ENCODE results near the gene RRP36.

Gene RRP36

DNA sequence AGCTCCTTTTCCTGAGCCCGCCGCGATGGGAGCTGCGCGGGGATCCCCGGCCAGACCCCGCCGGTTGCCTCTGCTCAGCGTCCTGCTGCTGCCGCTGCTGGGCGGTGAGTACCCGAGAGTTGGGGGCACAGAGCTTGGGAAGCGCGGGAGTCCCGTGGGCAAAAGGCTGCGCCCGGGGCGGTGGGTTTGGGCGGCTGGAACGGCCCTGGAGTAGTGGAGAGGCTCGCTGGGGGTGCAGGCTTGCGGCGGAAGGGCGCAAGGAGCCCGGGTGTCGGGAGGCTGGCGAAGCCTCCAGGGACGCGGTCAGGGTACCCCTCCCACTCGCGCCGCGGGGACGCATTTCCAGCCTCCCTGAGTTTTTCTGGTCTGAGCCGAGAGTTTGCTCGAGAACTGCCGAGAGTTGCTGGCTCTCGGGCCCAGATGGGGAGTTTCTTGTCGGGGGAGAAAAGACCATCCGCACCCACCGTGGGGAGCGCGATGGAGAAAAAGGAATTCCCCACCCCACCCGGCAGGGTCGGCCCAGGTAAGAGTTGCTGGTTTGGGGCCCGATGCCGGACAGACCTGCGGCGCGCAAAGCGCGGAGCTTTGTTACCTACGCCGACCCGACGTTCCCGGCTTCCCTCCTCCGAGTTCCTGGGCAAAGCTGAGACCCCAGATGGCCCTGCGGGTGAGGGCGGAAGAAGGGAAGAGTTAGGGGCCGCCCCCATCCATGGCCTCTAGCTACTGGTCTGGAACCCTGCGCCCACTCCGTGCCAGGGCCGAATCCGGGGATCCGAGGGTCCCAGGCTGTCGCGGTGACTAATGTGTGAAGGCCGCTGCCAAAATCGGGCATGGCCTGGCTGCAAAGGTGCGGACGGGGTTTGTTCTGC is 55.3 kb downstream of the RRP36 start:
- TF ChIP-seq, protein P1, sequence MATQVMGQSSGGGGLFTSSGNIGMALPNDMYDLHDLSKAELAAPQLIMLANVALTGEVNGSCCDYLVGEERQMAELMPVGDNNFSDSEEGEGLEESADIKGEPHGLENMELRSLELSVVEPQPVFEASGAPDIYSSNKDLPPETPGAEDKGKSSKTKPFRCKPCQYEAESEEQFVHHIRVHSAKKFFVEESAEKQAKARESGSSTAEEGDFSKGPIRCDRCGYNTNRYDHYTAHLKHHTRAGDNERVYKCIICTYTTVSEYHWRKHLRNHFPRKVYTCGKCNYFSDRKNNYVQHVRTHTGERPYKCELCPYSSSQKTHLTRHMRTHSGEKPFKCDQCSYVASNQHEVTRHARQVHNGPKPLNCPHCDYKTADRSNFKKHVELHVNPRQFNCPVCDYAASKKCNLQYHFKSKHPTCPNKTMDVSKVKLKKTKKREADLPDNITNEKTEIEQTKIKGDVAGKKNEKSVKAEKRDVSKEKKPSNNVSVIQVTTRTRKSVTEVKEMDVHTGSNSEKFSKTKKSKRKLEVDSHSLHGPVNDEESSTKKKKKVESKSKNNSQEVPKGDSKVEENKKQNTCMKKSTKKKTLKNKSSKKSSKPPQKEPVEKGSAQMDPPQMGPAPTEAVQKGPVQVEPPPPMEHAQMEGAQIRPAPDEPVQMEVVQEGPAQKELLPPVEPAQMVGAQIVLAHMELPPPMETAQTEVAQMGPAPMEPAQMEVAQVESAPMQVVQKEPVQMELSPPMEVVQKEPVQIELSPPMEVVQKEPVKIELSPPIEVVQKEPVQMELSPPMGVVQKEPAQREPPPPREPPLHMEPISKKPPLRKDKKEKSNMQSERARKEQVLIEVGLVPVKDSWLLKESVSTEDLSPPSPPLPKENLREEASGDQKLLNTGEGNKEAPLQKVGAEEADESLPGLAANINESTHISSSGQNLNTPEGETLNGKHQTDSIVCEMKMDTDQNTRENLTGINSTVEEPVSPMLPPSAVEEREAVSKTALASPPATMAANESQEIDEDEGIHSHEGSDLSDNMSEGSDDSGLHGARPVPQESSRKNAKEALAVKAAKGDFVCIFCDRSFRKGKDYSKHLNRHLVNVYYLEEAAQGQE (IDR thresholded peaks at IDR 0.05; ENCODE audit: insufficient read depth in 1 of 2, low read depth in 2 of 2, low read length in 2 of 2), result no peak
- TF ChIP-seq SIN3A (IDR thresholded peaks at IDR 0.05; ENCODE audit: borderline replicate concordance, insufficient read depth, low read length), result no peak
- no peak for TF ChIP-seq POLR2AphosphoS5 (IDR thresholded peaks at IDR 0.05; ENCODE audit: low read depth, low read length)
- TF ChIP-seq FOXP2 (optimal IDR thresholded peaks at IDR 0.05; ENCODE audit: borderline replicate concordance, extremely low read depth, extremely low read length, insufficient read depth), result no peak

- TF ChIP-seq SIN3A (IDR thresholded peaks at IDR 0.05; ENCODE audit: borderline replicate concordance, insufficient read depth, low read length) (no peak), FOXP2 (optimal IDR thresholded peaks at IDR 0.05; ENCODE audit: borderline replicate concordance, extremely low read depth, extremely low read length, insufficient read depth) (no peak), POLR2AphosphoS5 (IDR thresholded peaks at IDR 0.05; ENCODE audit: low read depth, low read length) (no peak), TAF1 (IDR thresholded peaks at IDR 0.05; ENCODE audit: borderline replicate concordance, insufficient read depth, low read length) (no peak)
- TF ChIP-seq, protein P1 (IDR thresholded peaks at IDR 0.05; ENCODE audit: insufficient read depth in 1 of 2, low read depth in 2 of 2, low read length in 2 of 2), result no peak
Measured at GRCh38 chr6:43077333-43077809, 55.9 kb downstream of the RRP36 start.

- no peak for TF ChIP-seq POLR2AphosphoS5 (IDR thresholded peaks at IDR 0.05; ENCODE audit: low read depth, low read length)
- no peak for TF ChIP-seq SIN3A (IDR thresholded peaks at IDR 0.05; ENCODE audit: borderline replicate concordance, insufficient read depth, low read length)
- no peak for TF ChIP-seq FOXP2 (optimal IDR thresholded peaks at IDR 0.05; ENCODE audit: borderline replicate concordance, extremely low read depth, extremely low read length, insufficient read depth)
- TF ChIP-seq, protein P1 (IDR thresholded peaks at IDR 0.05; ENCODE audit: insufficient read depth in 1 of 2, low read depth in 2 of 2, low read length in 2 of 2), result no peak
- TF ChIP-seq TAF1 (IDR thresholded peaks at IDR 0.05; ENCODE audit: borderline replicate concordance, insufficient read depth, low read length), result no peak
Measured at GRCh38 chr6:43077981-43078511, 56.6 kb downstream of the RRP36 start.

DNA sequence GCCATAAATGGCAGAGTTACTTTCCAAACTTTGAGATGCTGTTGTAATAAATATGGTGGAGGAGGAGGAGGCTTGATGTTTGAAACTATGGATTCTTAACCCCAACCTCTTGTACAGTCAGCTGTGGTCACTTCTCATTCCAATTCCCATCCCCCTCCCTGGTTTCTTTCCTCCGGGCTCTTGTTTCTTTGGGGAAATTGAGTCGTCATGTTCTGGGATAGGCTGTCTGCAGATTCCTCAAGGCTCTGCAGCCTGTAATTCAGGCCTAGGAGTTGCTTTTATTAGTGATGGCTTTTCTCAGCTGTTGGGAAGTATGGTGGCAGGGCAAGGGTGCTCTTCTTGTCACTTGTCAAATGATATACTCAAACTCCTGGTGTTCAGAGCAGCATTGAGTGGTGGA is 57.3 kb downstream of the RRP36 start:
- TF ChIP-seq FOXP2 (optimal IDR thresholded peaks at IDR 0.05; ENCODE audit: borderline replicate concordance, extremely low read depth, extremely low read length, insufficient read depth) (no peak), TAF1 (IDR thresholded peaks at IDR 0.05; ENCODE audit: borderline replicate concordance, insufficient read depth, low read length) (no peak), SIN3A (IDR thresholded peaks at IDR 0.05; ENCODE audit: borderline replicate concordance, insufficient read depth, low read length) (no peak), POLR2AphosphoS5 (IDR thresholded peaks at IDR 0.05; ENCODE audit: low read depth, low read length) (no peak)
- TF ChIP-seq, protein P1 (IDR thresholded peaks at IDR 0.05; ENCODE audit: insufficient read depth in 1 of 2, low read depth in 2 of 2, low read length in 2 of 2), result no peak

Measured in PFSK-1 (cell line).